Caco-2 (cell line): ENCODE results near the gene APOBR. TPM values are rescaled to one million over a fixed set of nuclear protein-coding genes. Genes with fewer than 3 reads are reported as not detected.

Experiments
- BruUV-seq: library from RNA; stranded (reverse); fragments of 400-500 nt; replicated peaks from 2 replicates; lab custom pipeline; 2021; lab: Mats Ljungman, UMichigan
- CTCF ChIA-PET: fragments of 300-600 bp; sonication (Branson Sonifier 250); formaldehyde crosslinking; loops from one replicate; lab custom pipeline; 2022; ENCODE audit warnings: antibody characterized with exemption; lab: Charles Lee
- POLR2A ChIA-PET: fragments of 300-600 bp; sonication (Branson Sonifier 250); formaldehyde crosslinking; loops from one replicate; lab custom pipeline; 2022; ENCODE audit warnings: antibody characterized with exemption; lab: Charles Lee
- DNase-seq, 2 experiments: peaks; one replicate each; pipeline versions ENCODE4 v3.0.0 to v3.0.0-alpha.2; 2020 to 2022
- H3K27me3 ChIP-seq: replicated peaks from 2 replicates; pipeline ENCODE4 v1.6.0; 2011; ENCODE audit warnings: low read length; ENCODE audit not compliant: control insufficient read depth, insufficient read depth
- H3K36me3 ChIP-seq: 2 replicates; pipeline ENCODE4 v1.5.1; 2011; ENCODE audit warnings: low read length; ENCODE audit not compliant: control insufficient read depth, insufficient read depth
- H3K4me1 ChIP-seq: fragments of 250-450 bp; sonication (Bioruptor Pico); 2 replicates; pipeline ENCODE4 v1.5.1; 2020; ENCODE audit warnings: mild to moderate bottlenecking
- H3K4me3 ChIP-seq: 2 replicates; pipeline ENCODE4 v1.5.1; 2011; ENCODE audit warnings: low read depth, mild to moderate bottlenecking, control low read depth, low read length
- H3K9me3 ChIP-seq: fragments of 250-450 bp; sonication (Bioruptor Pico); 2 replicates; pipeline ENCODE4 v1.5.1; 2020; ENCODE audit warnings: mild to moderate bottlenecking, moderate library complexity
- H3K27ac Mint-ChIP-seq: one replicate; pipeline ENCODE4 v1.8.0; 2022; ENCODE audit warnings: mixed read lengths; ENCODE audit not compliant: unreplicated experiment
- H3K27me3 Mint-ChIP-seq: one replicate; pipeline ENCODE4 v1.8.0; 2022; ENCODE audit warnings: mixed read lengths; ENCODE audit not compliant: insufficient read depth, unreplicated experiment
- H3K36me3 Mint-ChIP-seq: one replicate; pipeline ENCODE4 v1.8.0; 2022; ENCODE audit warnings: mild to moderate bottlenecking, mixed read lengths; ENCODE audit not compliant: insufficient read depth, unreplicated experiment
- H3K4me1 Mint-ChIP-seq: one replicate; pipeline ENCODE4 v1.8.0; 2022; ENCODE audit warnings: low read depth, mixed read lengths; ENCODE audit not compliant: unreplicated experiment
- H3K4me3 Mint-ChIP-seq: one replicate; pipeline ENCODE4 v1.8.0; 2022; ENCODE audit warnings: mild to moderate bottlenecking, moderate library complexity, mixed read lengths; ENCODE audit not compliant: unreplicated experiment
- H3K9me3 Mint-ChIP-seq: one replicate; pipeline ENCODE4 v1.8.0; 2022; ENCODE audit warnings: mixed read lengths; ENCODE audit not compliant: unreplicated experiment
- CTCF ChIP-seq, 2 experiments: fragments of 200-600 bp in 1 of 2; IDR thresholded peaks; 1 replicate in 1 of 2; 2 replicates in 1 of 2; pipeline versions ENCODE4 v1.5.1 to v1.8.0; 2011 to 2022; ENCODE audit warnings: antibody characterized with exemption in 1 of 2, control low read depth in 1 of 2, inconsistent platforms in 1 of 2, low read depth in 1 of 2, low read length in 1 of 2, mild to moderate bottlenecking in 1 of 2, moderate library complexity in 1 of 2; ENCODE audit not compliant: insufficient read depth in 1 of 2, severe bottlenecking in 1 of 2, unreplicated experiment in 1 of 2
- intact Hi-C: fragments of 100-400 bp; cut with micrococcal nuclease; formaldehyde crosslinking; loops from one replicate; pipeline ENCODE4 v1.10.0; 2022; ENCODE audit not compliant: unreplicated experiment
- total RNA-seq: library from RNA; stranded (reverse); gene quantifications from 2 replicates; pipeline ENCODE4 v1.2.3, GENCODE V29; 2022

APOBR gene
- total RNA-seq, 1 experiment from 2014 or later = 0.61 TPM

- intact Hi-C loops = no loop called here
- H3K27me3 Mint-ChIP-seq = no peaks in the 10 kb centered on the region
- ChIA-PET CTCF (no interaction called here), POLR2A (no interaction called here)
- H3K9me3 Mint-ChIP-seq = peaks cover 6% of the 10 kb centered on the region
- no peak for DNase-seq
- H3K36me3 Mint-ChIP-seq = peaks cover 6% of the 10 kb centered on the region
- no peak overlapping the region for H3K4me3 ChIP-seq
- H3K27me3 ChIP-seq = no peaks in the 10 kb centered on the region
- no peaks in the 10 kb centered on the region for H3K9me3 ChIP-seq
- H3K4me3 Mint-ChIP-seq = no peak overlapping the region
- H3K4me1 Mint-ChIP-seq = peaks cover 17% of the 10 kb centered on the region
- TSS peak; percentile 73 for BruUV-seq
- H3K4me1 ChIP-seq = peaks cover 19% of the 10 kb centered on the region
- no peaks in the 10 kb centered on the region for H3K36me3 ChIP-seq
- H3K27ac Mint-ChIP-seq = no peak overlapping the region
- TF ChIP-seq CTCF (IDR thresholded peaks at IDR 0.05; ENCODE audit: insufficient read depth in 1 of 2, low read depth in 1 of 2, low read length in 1 of 2, severe bottlenecking in 1 of 2, unreplicated experiment in 1 of 2) = no peak
Measured at GRCh38 chr16:28537076-28537475, 42.6 kb downstream of the APOBR start.

- H3K4me3 Mint-ChIP-seq = no peak overlapping the region
- POLR2A ChIA-PET = no interaction called here
- intact Hi-C loops = loop anchor here (1.0 kb wide), 1 partner anchor 8 kb away; no protein-coding TSS in a partner anchor
- H3K27ac Mint-ChIP-seq = peak overlapping the region; percentile 77
- peaks cover 13% of the 10 kb centered on the region for H3K4me1 Mint-ChIP-seq
- Histone ChIP-seq H3K4me1 (peaks cover 8% of the 10 kb centered on the region), H3K4me3 (no peak overlapping the region), H3K9me3 (no peaks in the 10 kb centered on the region), H3K36me3 (no peaks in the 10 kb centered on the region), H3K27me3 (no peaks in the 10 kb centered on the region)
- no peaks in the 10 kb centered on the region for H3K27me3 Mint-ChIP-seq
- CTCF ChIA-PET = no interaction called here
- BruUV-seq = no TSS peak
- H3K9me3 Mint-ChIP-seq = peaks cover 6% of the 10 kb centered on the region
- no peak for DNase-seq
- peaks cover 6% of the 10 kb centered on the region for H3K36me3 Mint-ChIP-seq
- no peak for TF ChIP-seq CTCF (IDR thresholded peaks at IDR 0.05; ENCODE audit: insufficient read depth in 1 of 2, low read depth in 1 of 2, low read length in 1 of 2, severe bottlenecking in 1 of 2, unreplicated experiment in 1 of 2)
Measured at GRCh38 chr16:28537964-28538732, 43.7 kb downstream of the APOBR start.

- Histone ChIP-seq H3K36me3 (no peaks in the 10 kb centered on the region), H3K4me1 (peaks cover 3% of the 10 kb centered on the region; the same call in 1 of the 2 replicates), H3K27me3 (no peaks in the 10 kb centered on the region), H3K9me3 (no peaks in the 10 kb centered on the region), H3K4me3 (no peak within 1 kb of the TSS)
- no peak for DNase-seq
- Mint-ChIP-seq H3K9me3 (peaks cover 6% of the 10 kb centered on the region), H3K27me3 (no peaks in the 10 kb centered on the region), H3K4me3 (peak within 1 kb of the TSS; percentile 53), H3K27ac (peak within 1 kb of the TSS; percentile 77), H3K36me3 (peaks cover 6% of the 10 kb centered on the region), H3K4me1 (peaks cover 13% of the 10 kb centered on the region)
- CTCF ChIA-PET = interaction anchor here (0.6 to 0.7 kb wide), 2 partner anchors 9 to 15 kb away, joined by 3 read pairs; partner anchors contain the start of gene SGF29
- POLR2A ChIA-PET = no interaction called here
- intact Hi-C loops = loop anchor here (1.0 kb wide), 1 partner anchor 9 kb away; no protein-coding TSS in a partner anchor
- no TSS peak for BruUV-seq
- no peak for TF ChIP-seq CTCF (IDR thresholded peaks at IDR 0.05; ENCODE audit: insufficient read depth in 1 of 2, low read depth in 1 of 2, low read length in 1 of 2, severe bottlenecking in 1 of 2, unreplicated experiment in 1 of 2)
Measured at GRCh38 chr16:28538733-28539596, 44.5 kb downstream of the APOBR start, which contains the start of gene NUPR1. Gene NUPR1, minus strand, starts transcription at chr16:28538974. Its CDS starts 67 bp downstream, at chr16:28538907.
